Measurements from ENCODE around the gene OTUB2. TPM values are rescaled to one million over a fixed set of nuclear protein-coding genes. Genes with fewer than 3 reads are reported as not detected.

OTUB2 gene
- total and polyA plus RNA-seq, 2 of the 8 experiments (the other 6 are each of a cell fraction or from before 2014, with no cell fraction given) = 2.2 to 4.2 TPM

DNA sequence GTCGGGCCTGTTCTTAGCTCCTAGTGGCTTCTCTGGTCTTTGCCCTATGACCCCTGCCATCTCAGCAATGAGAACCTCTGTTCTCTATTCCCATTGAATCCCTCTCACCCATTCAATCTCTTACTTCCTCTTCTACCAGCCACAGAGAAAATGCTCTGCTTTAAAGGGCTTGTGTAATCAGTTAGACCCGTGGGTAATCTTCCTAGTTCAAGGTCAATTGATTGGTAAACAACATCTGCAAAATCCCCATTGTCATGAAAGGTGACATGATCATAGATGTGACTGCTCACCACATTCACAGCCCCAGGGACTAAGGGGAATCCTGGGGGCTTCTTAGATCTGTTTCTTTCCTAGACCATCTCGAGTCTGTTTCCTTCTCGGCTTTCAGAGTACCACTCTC lies 36.2 kb upstream of the OTUB2 start:
- ChIA-PET CTCF (ENCODE audit: partially characterized antibody) (interaction anchor here (1.3 to 20.5 kb wide), 4 partner anchors 7 to 46 kb away, joined by 3 to 484 read pairs (median 56); no protein-coding TSS in a partner anchor), POLR2A (ENCODE audit: partially characterized antibody) (no interaction called here)
- Histone ChIP-seq H3K4me3 (ENCODE audit: extremely low read depth in 1 of 4, insufficient read depth in 2 of 4, low read depth in 3 of 4, low read length in 4 of 4) (no peak overlapping the region), H3K79me2 (ENCODE audit: control insufficient read depth in 1 of 2, insufficient read depth in 2 of 2, low read length in 2 of 2) (no peaks in the 10 kb centered on the region), H3K9ac (replicated peaks in 1 of 4; ENCODE audit: extremely low read depth in 1 of 4, low read depth in 3 of 4, low read length in 3 of 4) (no peak overlapping the region), H3K23me2 (ENCODE audit: low read depth, low read length) (peaks cover 3% of the 10 kb centered on the region; the same call in 1 of the 2 replicates), H3K4ac (replicated peaks; ENCODE audit: insufficient read length, low read depth, low read length) (no peak overlapping the region), H3K79me1 (ENCODE audit: low read depth, low read length) (no peaks in the 10 kb centered on the region), H2AFZ (ENCODE audit: low read length) (no peak overlapping the region), H3K9me3 (ENCODE audit: insufficient read depth in 2 of 2, low read depth in 1 of 2, low read length in 1 of 2) (no peaks in the 10 kb centered on the region), H4K91ac (replicated peaks; ENCODE audit: insufficient read length, low read length) (no peak overlapping the region), H2BK20ac (ENCODE audit: low read length) (no peak overlapping the region), H2BK12ac (ENCODE audit: low read depth, low read length) (no peak overlapping the region), H3K27ac (ENCODE audit: low read depth, low read length) (no peak overlapping the region), H2AK5ac (ENCODE audit: low read depth, low read length) (no peak overlapping the region), H3K36me3 (ENCODE audit: control insufficient read depth in 2 of 4, insufficient read depth in 4 of 4, low read length in 3 of 4) (no peaks in the 10 kb centered on the region), H4K5ac (ENCODE audit: insufficient read length, low read depth, low read length) (no peak overlapping the region), H3K27me3 (replicated peaks in 1 of 4; ENCODE audit: control insufficient read depth in 3 of 4, extremely low read depth in 1 of 4, insufficient read depth in 3 of 4, low read length in 3 of 4) (no peaks in the 10 kb centered on the region; a peak in 1 of 7 replicates), H3K4me1 (replicated peaks in 1 of 4; ENCODE audit: control insufficient read depth in 3 of 4, insufficient read depth in 4 of 4, low read length in 3 of 4) (peaks cover 0 to 9% (median 6%) of the 10 kb centered on the region in 4 experiments; a peak in 4 of 7 replicates), H3K14ac (ENCODE audit: insufficient read length) (no peak overlapping the region), H3K56ac (replicated peaks; ENCODE audit: insufficient read length, low read depth, low read length) (no peak overlapping the region), H3K23ac (ENCODE audit: insufficient read length) (no peak overlapping the region), H3K4me2 (ENCODE audit: insufficient read depth in 1 of 2, low read depth in 2 of 2, low read length in 2 of 2) (no peak overlapping the region), H2BK15ac (ENCODE audit: low read length) (no peak overlapping the region), H3K18ac (ENCODE audit: extremely low read depth, low read length) (no peak overlapping the region), H4K20me1 (replicated peaks in 1 of 2; ENCODE audit: control insufficient read depth in 1 of 2, insufficient read depth in 2 of 2, low read length in 2 of 2) (no peaks in the 10 kb centered on the region), H4K8ac (ENCODE audit: extremely low read depth, insufficient read depth, low read length) (no peak overlapping the region), H2BK5ac (ENCODE audit: low read depth, low read length) (no peak overlapping the region), H2BK120ac (replicated peaks; ENCODE audit: low read depth, low read length) (no peak overlapping the region)
- 86% methylated on average over 4 of the region's 4 CpGs; no CpG with 5 or more reads in 1 of the 2 experiments for WGBS, 2 experiments (ENCODE audit: extremely low coverage in 1 of 2, insufficient coverage in 1 of 2, insufficient read length in 1 of 2, insufficient replicate concordance in 2 of 2, low coverage in 1 of 2, low lambda C conversion rate in 2 of 2, missing lambda C conversion rate in 1 of 2)
- DNase-seq (ENCODE audit: low read depth in 1 of 2, low spot score in 2 of 2) = no peak
- FAIRE-seq = no peak

Measured in H1 (cell line).